ENCODE data around the gene SLC37A3.

The SLC37A3 gene

DNA sequence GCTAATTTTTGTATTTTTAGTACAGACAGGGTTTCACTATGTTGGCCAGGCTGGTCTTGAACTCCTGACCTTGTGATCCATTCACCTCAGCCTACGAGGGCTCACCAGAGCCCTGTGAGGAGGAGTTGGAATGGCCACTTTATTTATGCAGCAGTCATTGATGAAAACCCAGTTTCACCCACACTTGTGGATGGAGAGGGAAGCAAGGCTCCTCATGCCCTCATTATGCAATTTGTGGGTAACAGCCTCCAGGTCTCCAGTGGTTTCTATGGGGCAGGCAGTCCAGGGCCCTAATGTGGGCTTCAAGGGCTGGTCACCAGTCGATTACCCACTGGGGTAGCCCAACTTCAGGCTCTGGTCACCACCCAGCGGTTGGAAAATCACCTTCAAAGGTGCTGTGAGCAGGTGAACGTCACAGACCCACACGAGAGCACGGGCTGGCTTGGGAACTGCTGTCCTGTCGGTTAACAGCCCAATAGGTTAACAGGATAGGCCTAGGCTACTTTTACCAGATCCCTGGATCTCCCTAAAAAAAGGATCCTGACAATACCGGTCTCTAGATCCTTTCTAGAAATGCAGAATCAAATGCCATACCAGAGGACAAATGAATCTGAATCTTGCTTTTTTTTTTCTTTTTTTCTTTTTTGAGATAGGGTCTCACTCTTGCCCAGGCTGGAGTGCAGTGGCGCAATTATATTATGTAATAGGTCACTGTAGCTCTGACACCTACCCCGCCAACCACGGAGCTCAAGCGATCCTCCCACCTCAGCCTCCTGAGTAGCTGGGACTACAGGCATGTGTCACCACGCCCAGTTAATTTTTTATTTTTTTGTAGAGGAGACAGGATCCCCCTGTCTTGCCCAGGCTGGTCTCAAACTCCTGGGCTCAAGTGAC, 97.8 kb downstream of the SLC37A3 start:
- TF ChIP-seq GATA1 (IDR thresholded peaks at IDR 0.05; ENCODE audit: low read depth, low read length) (no peak), POLR2A (IDR thresholded peaks at IDR 0.05; ENCODE audit: low read length) (no peak)
- no peak for DNase-seq

GRCh38 chr7:140298213-140298612, 100.1 kb downstream of the SLC37A3 start:
- TF ChIP-seq POLR2A (IDR thresholded peaks at IDR 0.05; ENCODE audit: low read length) (no peak), GATA1 (IDR thresholded peaks at IDR 0.05; ENCODE audit: low read depth, low read length) (no peak)
- DNase-seq: no peak

DNA sequence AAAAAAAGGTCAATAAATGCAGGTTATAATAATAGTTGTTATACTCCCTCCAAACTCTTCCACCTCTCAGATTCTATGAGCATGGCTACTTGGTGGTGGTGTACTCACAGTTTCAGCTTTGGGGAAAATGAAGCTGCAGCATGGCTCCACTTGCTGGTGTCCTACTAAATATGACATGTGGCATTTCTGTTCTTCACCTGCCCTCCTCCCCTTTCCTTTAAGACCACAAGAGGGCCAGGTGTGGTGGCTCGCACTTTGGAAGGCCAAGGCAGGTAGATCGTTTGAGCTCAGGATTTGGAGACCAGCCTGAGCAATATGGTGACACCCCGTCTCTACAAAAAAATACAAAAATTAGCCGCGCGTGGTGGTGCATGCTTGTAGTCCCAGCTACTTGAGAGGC, 101.1 kb downstream of the SLC37A3 start:
- no peak for TF ChIP-seq GATA1 (IDR thresholded peaks at IDR 0.05; ENCODE audit: low read depth, low read length)
- no peak for TF ChIP-seq POLR2A (IDR thresholded peaks at IDR 0.05; ENCODE audit: low read length)
- no peak for DNase-seq

- DNase-seq: no peak
- TF ChIP-seq GATA1 (IDR thresholded peaks at IDR 0.05; ENCODE audit: low read depth, low read length) (no peak), POLR2A (IDR thresholded peaks at IDR 0.05; ENCODE audit: low read length) (no peak)
Observed at GRCh38 chr7:140295224-140295738, 103.0 kb downstream of the SLC37A3 start.

DNA sequence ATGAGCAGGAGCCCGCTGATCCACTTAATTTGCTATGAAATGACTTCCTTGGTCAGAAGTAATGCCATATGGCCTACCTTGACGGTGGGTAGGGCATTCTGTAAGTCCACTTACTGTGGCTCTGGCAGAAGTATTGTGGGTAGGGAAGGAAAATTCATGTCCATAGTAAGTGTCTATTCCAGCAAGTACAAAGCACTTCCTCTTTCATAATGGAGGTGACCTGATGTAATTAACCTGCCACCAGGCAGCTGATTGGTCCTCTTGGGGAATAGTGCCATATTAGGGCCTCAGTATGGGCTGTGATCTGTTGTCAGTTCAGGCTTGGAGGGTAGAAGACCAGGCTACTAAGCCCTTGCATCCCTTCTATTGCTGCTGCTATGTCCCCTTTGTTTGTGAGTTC, 103.9 kb downstream of the SLC37A3 start:
- DNase-seq: no peak
- no peak for TF ChIP-seq POLR2A (IDR thresholded peaks at IDR 0.05; ENCODE audit: low read length)
- TF ChIP-seq GATA1 (IDR thresholded peaks at IDR 0.05; ENCODE audit: low read depth, low read length): no peak

- no peak for DNase-seq
- TF ChIP-seq POLR2A (IDR thresholded peaks at IDR 0.05; ENCODE audit: low read length): no peak
- no peak for TF ChIP-seq GATA1 (IDR thresholded peaks at IDR 0.05; ENCODE audit: low read depth, low read length)
Observed at GRCh38 chr7:140292438-140292837, 105.9 kb downstream of the SLC37A3 start.

GRCh38 chr7:140289804-140290203, 108.5 kb downstream of the SLC37A3 start:
- no peak for DNase-seq
- TF ChIP-seq POLR2A (IDR thresholded peaks at IDR 0.05; ENCODE audit: low read length) (no peak), GATA1 (IDR thresholded peaks at IDR 0.05; ENCODE audit: low read depth, low read length) (no peak)

DNA sequence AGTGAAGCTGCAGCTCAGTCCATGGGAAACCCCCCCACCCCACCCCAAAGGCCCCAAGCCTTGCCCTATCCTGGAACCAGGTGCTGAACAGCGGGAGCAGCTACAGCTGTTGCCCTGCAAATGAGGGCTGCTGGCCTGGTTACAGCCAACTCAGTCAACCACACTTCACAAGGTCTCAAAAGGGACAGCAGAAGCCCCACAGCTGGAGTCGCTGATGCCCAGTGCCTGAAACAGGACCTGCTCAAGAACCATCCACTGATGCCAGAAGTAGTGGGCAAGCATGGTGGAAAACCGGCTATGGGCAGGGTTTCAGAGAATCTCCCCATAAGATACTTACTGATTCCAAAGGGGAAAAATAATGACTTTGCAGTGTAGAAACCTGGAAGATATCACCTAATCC, 110.3 kb downstream of the SLC37A3 start:
- TF ChIP-seq POLR2A (IDR thresholded peaks at IDR 0.05; ENCODE audit: low read length) (no peak), GATA1 (IDR thresholded peaks at IDR 0.05; ENCODE audit: low read depth, low read length) (no peak)
- DNase-seq: no peak

GRCh38 chr7:140285938-140286337, 112.4 kb downstream of the SLC37A3 start:
- DNase-seq: no peak
- TF ChIP-seq POLR2A (IDR thresholded peaks at IDR 0.05; ENCODE audit: low read length) (no peak), GATA1 (IDR thresholded peaks at IDR 0.05; ENCODE audit: low read depth, low read length) (no peak)

- no peak for TF ChIP-seq GATA1 (IDR thresholded peaks at IDR 0.05; ENCODE audit: low read depth, low read length)
- TF ChIP-seq POLR2A (IDR thresholded peaks at IDR 0.05; ENCODE audit: low read length): no peak
- no peak for DNase-seq
Observed at GRCh38 chr7:140284062-140284461, 114.3 kb downstream of the SLC37A3 start.
